ENCODE results near the gene DLL3.

DNA sequence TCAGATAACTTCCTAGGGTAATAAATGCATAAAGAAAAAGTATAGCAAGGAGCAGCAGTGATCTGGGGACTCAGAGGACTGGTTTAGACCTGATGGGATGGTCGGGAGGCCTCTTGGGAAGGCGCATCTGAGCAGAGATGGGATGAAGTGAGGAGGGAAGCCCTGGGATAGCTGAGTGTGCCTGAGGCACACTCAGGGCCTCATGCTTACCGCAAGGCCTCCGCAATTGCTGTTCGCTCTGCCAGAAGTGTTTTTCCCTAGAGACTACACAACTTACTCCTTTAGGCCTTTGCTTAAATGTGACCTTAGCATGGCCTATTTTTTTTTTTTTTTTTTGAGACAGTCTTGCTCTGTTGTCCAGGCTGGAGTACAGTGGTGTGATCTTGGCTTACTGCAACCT lies 4.1 kb upstream of the DLL3 start:
- TF ChIP-seq, protein P1, sequence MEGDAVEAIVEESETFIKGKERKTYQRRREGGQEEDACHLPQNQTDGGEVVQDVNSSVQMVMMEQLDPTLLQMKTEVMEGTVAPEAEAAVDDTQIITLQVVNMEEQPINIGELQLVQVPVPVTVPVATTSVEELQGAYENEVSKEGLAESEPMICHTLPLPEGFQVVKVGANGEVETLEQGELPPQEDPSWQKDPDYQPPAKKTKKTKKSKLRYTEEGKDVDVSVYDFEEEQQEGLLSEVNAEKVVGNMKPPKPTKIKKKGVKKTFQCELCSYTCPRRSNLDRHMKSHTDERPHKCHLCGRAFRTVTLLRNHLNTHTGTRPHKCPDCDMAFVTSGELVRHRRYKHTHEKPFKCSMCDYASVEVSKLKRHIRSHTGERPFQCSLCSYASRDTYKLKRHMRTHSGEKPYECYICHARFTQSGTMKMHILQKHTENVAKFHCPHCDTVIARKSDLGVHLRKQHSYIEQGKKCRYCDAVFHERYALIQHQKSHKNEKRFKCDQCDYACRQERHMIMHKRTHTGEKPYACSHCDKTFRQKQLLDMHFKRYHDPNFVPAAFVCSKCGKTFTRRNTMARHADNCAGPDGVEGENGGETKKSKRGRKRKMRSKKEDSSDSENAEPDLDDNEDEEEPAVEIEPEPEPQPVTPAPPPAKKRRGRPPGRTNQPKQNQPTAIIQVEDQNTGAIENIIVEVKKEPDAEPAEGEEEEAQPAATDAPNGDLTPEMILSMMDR (IDR thresholded peaks at IDR 0.05), result no peak
- TF ChIP-seq EP300 (IDR thresholded peaks at IDR 0.05) (no peak), POLR2A (IDR thresholded peaks at IDR 0.05) (no peak)

Data from tibial nerve (tissue), 4 donors.